HG03378 (cell line): ENCODE results near the gene UBFD1.
"Not testable (repeated sequence)": the region's sequence is repeated elsewhere in the genome, so short reads cannot be mapped to it uniquely, and the experiment has no call there.

ENCODE experiments used
- ATAC-seq: cut with Tn5 transposase; IDR thresholded peaks from one replicate; pipeline ENCODE4 v1.9.1; 2021; ENCODE audit warnings: mild to moderate bottlenecking, moderate library complexity; ENCODE audit not compliant: unreplicated experiment

UBFD1 gene, protein sequence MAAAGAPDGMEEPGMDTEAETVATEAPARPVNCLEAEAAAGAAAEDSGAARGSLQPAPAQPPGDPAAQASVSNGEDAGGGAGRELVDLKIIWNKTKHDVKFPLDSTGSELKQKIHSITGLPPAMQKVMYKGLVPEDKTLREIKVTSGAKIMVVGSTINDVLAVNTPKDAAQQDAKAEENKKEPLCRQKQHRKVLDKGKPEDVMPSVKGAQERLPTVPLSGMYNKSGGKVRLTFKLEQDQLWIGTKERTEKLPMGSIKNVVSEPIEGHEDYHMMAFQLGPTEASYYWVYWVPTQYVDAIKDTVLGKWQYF

DNA sequence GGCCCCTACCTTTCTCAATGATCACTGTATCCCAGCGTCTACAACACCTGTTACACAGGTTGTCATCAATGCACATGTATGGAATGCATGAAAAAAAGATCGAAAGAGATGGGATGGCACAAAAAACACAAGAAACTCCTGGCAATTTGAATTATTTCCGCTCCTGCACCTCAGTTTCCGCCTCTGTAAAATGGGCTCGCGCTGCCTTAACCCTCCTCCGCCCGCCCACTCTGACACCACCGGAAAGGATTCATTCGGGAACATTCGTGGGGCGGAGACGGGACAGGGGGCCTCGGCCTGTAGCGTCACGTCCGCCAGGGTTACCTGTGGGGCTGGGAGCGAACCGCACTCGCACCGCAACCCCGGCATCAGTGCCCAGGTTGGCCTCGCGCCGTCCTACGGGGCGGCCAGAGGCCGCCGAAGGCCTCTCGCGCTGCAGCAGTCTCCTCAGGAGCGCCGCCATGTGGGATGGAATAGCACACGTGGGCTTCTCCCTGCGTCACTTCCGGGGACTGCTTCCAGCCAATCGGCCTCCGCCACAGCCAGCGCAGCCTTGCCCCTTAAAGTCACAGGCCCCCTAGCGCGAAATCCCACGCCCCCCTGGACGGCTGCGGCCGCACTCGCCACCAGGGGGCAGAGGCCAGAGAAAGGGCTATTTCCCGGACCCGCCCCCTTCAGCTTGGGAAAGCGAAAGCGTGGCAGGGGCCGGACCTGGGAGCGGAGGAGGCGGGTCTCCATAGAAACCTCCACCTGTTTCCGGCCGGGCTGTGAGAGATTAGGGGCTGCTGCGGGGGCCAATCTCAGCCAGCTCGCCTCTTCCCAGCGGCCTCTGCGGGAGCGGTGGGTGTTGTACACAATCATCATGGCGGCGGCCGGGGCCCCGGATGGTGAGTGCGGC, at the start of gene UBFD1, which contains the start of gene EARS2:
Gene UBFD1 (plus strand): TSS at position 847 of the 898 bp plus-strand sequence. CDS start 16 bp downstream, at position 863.
Gene EARS2 (minus strand): TSS at position 470 of the 898 bp plus-strand sequence. CDS start 7 bp downstream, at position 463.
- ATAC-seq, result peak; percentile 89

DNA sequence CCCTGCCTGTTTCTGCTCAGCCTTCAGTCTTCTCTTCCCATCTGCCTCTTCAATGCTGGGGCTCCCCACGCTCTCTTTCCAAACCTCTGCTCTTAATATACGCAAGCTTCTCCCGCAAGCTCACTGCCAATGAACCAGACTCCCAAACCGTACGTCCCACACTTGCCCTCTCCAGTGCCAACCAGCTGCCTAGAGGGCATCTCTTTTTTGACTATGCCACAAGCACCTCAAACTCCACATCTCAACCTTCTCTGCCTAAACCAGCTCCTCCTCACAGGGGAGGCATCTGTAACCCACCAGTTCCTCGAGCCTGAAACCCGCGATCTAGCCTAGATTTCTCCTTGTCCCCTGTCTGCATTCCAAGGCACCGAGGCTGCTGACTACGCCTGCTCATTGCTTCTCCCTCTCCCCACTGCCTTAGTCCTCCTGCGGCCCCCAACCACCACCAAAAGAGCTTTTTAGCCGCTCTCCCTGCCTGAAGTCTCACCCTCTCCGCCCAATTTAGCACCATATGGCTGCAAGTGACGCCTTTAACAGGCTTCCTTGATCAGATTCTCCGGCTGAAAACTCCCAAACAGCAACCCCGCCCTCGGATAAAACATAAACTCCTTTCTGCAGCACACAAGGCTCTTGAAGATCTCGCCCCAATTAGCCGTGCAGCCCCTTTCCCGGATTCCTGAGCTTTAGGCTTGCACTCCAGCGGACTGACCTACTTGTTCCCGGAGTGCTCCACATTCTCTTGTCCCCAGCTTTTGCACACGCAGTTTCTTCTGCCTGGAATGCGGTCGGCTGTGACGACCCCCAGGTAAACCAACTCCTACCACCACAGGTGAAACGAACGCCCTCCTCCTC, 48.7 kb upstream of the UBFD1 start:
- no peak for ATAC-seq

DNA sequence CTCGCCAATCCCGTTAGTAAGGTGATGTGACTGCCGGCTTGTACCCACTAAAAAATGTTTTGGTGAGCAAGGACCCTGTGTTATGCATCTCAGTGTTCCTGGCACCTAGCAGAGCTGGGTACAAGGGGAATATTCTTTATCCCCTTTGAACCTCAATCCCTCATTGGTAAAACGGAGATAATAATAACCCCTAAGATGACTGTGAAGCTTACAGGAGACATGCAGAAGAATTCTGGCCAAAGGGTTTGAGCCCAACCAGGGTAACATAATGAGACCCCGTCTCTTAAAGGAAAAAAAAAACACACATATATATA, 48.1 kb upstream of the UBFD1 start:
- no peak for ATAC-seq

DNA sequence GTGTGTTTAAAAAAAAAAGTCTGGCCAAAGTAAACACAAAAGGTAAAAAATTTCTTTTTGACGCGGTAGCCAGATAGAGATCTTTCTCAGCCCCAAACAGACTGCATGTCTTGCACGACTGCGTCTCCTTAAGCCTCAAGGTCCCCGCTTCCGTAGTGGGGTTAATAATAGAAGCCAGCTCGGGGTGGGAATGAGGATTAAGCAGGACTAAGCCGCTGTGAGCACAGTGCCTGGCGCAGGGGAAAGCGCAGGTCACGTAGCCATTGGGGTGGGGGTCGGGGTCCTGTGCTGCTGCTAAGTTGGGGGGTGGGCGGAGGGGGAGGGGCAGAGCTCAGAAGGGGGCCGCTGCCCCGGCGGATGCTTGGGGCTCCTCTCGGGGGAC, 47.8 kb upstream of the UBFD1 start:
- ATAC-seq, result no peak

DNA sequence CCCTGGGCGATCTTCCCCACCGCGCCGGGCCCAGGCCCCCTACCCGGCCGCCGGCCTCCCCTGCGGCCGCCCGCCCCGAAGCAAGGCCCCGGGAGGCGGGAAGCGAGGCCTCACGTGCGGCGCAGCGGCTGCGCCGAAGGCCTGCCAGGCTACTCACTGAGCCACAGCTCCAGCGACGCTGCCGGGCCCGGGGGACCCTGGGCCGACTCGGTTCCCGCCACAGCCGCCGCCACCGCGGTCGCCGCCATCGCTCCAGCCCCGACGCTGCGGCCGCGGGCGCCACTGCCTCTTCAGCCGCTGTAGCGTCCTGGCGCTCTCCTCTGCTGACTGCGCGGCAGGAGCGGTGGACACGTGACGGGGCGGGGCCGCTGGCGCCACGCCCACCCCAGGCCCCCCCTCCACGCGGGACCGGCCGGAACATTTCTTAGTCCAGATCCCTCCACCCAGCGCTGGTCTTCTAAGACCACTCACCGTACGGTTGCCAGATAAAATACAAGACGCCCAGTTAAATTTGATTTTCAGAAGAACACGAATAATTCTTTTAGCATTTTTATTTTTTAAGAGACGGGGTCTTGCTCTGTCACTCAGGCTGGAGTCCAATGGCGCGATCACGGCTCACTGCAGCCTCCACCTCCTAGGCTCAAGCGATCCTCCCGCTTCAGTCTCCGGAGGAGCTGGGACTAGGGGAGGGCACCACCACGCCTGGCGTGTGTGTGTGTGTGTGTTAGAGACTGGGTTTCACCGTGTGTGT, 47.2 kb upstream of the UBFD1 start, which contains the start of gene GGA2:
Gene GGA2 (minus strand): TSS at position 331 of the 751 bp plus-strand sequence. CDS start 83 bp downstream, at position 248.
- ATAC-seq, result no peak

DNA sequence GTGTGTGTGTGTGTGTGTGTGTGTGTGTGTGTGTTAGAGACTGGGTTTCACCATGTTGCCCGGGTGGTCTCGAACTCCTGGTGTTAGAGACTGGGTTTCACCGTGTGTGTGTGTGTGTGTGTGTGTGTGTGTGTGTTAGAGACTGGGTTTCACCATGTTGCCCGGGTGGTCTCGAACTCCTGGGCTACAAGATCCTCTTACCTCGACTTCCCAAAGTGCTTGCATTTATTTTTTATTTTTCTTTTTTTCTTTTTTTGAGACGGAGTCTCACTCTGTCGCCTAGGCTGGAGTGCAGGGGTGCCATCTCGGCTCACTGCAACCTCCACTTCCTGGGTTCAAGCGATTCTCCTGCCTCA, 46.6 kb upstream of the UBFD1 start:
- not testable (repeated sequence) for ATAC-seq

DNA sequence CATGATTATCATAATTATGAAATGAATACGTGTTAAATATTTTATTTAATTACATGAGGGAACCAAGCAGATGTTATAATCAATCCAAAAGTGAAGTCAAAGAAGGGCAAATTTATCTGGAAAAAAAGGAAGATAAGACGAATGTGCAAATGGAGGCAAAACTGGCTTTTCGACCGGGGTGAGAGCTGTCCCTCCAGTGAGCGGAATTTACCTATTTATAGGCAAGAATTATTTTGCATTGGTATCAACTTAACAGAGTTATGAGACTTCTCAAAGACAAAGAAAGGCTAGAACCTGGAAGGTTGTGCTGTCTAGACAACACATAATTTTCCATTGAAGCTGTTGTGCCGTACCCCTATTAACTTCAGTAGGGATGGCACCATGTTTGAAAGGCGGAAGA, 45.8 kb upstream of the UBFD1 start:
- ATAC-seq, result no peak

DNA sequence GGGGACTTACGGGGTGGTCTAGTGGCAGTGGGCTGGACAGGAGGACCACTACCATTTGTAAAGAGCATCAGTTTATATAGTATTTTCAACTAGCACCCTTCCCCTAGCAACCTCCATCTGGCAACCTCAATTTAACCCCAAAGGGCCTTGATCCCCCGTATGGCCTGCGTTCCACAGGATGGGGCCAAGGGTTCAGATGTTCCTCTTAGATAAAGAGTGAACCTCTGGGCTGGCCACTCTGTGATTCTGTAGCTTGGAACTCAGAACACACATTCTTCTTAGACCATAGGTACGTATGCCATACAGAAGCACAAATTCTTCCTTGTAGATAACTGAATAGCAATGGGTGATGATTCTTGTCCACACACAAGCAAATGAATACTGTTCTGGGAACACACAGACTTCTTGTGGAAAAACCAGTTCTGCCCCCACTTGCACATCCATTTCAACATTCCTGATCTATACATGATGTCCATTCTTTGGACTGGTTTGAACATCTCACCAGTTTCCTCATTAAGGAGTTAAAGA, 45.3 kb upstream of the UBFD1 start:
- ATAC-seq, result no peak

DNA sequence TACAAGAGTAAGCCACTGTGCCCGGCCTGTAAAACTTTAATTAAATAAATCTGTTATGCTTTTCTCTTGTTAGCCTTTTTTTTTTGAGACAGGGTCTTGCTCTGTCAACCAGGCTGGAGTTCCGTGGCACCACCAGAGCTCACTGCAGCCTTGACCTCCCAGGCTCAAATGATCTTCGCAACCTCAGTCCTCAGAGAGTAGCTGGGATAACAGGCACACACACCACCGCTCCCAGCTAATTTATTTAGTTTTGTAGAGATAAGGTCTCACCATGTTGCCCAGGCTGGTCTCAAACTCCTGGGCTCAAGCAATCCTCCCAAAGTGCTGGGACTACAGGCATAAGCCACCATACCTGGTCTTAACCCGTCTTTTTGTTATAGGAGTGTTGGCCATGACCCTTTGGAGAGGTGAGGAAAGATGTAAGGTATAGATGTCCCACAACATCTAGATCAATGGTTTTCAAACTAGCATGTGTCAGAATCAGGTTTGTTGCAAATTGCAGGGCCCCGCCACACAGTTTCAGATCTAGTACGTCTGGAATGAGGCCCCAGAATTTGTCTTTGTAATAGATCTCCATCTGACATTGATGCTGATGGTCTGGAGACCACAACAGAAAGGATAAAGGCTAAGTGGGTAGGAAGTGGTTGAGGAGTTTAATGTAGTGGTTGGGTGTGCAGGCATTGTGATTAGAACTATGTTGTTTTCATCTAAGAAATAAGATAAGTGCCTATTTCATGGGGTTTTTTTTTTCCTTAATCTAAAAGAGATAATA, 43.0 kb upstream of the UBFD1 start:
- no peak for ATAC-seq

DNA sequence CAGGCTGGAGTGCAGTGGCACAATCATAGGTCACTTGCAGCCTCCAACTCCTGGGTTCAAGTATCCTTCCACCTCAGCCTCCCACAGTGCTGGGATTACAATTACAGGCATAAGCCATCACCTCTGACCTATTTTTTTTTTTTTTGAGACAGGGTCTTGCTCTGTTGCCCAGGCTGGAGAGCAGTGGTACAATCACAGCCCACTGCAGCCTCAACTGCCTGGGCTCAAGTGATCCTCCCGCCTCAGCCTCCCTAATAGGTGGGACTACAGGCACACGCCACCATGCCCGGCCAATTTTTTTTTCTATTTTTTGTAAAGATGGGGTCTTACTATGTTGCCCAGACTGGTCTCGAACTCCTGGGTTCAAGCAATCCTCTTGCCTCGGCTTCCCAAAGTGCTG, 41.6 kb upstream of the UBFD1 start:
- no peak for ATAC-seq

DNA sequence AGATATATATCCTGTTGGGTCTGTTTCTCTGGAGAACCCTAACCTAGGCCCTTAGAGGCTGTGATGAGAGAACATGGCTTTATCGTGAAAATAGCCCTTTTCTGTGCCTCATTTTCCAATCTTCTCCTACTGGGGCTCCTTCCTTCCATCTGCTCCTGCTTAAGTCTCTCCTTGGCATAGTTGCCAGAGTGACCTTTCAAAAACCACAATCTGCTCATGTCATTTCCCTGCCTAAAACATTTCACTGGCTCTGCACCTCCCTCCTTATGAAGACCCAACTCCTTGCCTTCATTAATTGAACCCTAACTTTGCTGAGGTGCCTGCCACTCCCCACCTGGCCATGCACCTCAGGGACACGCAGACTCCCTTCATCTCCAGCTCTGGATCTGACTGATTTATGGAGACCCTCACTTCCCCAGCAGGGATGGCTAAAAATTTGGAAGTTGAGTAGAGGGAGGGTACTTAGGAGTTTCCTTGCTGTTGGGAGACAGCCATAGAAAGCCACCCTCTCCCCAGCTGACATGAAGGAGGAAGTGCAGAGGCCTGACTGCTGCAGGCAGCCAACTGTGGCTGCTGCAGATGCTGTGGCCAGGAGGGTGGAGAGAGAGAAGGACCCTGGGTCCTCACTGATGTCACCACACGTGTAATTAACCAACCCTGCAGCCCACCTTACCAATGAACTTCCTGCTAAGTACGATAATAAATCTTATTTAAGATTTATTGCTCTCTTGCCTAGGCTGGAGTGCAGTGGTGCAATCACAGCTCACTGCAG, 41.0 kb upstream of the UBFD1 start:
- ATAC-seq, result no peak

DNA sequence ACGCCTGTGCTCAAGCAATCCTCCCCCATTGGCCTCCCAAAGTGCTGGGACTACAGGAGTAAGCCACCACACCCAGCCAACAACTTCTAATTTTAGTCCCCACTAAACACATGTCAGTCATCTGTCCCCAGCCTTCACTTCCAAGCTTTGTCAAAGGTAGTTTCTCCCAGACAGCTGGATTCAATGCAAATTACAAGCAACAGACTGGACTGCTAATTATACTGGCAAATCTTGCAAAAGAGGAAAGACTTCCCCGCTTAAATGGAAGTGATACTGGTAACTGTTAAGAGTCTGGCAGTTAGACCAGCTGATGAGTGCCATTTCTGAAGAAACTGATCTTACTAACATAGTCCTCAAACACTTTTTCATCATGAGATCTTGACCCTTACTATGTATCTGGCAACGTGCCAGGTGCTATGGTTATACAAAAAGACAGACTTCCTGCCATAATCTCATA, 39.1 kb upstream of the UBFD1 start:
- ATAC-seq, result no peak

DNA sequence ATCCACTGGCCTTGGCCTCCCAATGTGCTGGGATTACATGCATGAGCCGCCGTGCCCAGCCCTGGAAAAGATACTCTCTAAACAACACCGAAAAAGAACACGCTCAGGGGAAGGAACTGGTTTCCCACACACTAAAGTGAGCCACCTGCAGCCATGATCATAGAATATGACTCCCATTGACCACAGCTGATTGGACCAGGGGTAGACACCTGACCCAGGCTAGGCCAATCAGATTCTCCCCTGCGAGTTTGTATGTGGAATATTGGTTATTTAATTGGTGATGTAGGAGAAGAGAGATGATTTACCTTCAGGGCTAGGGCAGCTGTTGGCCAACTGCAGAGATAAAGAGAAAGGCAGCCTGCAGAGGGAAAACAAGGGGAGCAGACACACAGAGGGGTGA, 38.2 kb upstream of the UBFD1 start:
- no peak for ATAC-seq

DNA sequence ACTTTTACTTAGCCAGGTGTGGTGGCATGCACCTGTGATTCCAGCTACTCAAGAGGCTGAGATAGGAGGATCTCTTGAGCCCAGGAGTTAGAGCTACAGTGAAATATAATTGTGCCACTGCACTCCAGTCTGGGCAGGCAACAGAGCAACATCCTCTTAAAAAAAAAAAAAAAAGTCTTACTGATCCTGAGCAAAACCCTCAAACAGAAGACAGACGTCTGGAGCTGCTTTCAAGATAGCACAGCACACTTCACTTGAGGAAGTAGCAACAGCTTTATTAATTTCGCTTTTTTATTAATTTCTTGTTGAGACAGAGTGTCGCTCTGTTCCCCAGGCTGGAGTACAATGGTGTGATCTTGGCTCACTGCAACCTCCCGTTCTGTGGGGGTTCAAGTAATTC, 37.0 kb upstream of the UBFD1 start:
- ATAC-seq, result no peak

DNA sequence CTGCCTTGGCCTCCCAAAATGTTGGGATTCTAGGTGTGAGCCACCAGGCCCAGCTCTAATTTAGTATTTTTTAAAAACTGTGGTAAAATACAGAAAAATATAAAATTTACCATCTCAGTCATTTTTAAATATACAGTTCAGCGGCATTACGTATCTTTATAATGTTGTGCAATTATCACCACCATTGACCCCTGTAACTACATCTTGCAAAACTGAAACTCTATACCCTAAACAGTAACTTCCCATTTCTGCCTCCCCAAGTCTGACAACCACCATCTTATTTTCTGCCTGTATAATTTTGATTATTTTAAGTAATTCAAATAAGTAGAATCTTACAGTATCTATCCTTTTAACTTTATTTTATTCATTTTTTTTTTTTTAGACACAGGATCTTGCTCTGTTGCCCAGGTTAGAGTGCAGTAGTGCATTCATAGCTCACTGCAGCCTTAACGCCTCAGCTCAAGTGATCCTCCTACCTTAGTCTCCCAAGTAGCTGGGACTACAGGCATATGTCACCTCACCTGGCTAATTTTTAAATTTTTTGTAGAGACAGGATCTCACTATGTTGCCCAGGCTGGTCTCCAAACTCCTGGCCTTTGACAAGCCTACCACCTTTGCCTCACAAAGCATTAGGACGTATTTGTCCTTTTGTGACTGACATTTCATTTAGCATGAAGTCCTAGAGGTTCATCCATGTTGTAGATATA, 36.3 kb upstream of the UBFD1 start:
- no peak for ATAC-seq

DNA sequence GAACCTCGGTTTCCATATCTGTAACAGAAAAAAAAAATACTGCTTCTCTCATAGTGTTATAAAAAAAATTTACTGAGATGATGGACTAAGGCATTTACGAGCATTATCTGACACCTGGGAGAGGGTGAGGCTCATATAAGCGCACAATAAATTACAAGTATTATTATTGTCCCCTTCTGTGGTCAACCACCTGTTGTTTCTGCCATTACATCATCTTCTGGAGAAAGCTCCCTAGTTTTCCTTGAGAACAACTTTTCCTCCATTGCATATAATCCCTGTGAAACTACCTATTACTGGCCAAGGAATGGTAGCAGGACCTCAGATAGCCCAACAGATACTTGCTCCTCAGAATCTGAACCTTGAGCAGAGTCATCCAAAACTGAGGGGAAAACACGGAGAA, 35.6 kb upstream of the UBFD1 start:
- ATAC-seq, result no peak

DNA sequence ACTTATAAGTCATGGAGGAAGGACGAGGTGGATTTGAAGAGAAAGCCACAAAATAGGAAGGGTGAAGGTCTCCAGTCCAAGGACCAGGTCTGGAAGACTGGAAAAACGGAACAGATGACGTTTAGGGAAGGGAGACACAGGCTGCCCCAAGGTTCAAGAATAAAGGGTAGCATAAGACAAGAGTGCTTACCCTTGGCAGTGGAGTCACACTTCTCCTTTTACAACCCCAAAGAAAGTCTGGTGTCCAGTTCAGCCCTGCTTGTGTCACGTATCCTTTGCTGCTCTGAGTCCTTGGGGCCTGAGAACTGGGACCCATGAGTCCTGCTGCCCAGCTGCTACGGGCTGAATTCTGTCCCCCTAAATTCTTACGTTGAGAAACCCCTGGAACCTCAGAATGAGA, 34.2 kb upstream of the UBFD1 start:
- ATAC-seq, result no peak

DNA sequence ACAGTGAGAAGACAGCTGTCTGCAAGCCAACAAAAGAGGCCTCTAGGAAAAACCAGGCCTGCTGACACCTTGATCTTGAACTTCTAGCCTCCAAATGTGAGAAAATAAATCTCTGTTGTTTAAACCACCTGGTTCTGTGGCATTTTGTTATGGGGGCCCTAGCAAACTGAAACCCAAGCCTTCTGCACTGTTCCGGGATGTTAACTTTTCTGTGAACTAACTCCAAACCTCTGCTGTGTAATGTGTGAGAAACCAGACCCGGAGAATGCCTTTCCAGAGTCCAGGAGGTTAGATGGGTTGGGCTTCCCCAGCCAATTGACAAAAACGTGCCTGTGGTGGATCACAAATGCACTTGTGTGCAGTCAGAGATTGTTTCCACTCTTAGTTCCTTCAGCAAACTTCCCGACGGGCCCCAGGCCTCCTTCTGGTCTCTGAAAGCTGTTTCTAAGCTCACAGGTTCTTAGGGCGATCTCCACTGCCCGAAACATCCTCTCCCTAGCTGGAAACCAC, 33.6 kb upstream of the UBFD1 start:
- no peak for ATAC-seq
